ENCODE measurements around the gene TBC1D1. TPM values are rescaled to one million over a fixed set of nuclear protein-coding genes. Genes with fewer than 3 reads are reported as not detected.

TBC1D1 gene
- total and polyA plus RNA-seq, 2 experiments from 2014 or later: 100.0 to 214 TPM

DNA sequence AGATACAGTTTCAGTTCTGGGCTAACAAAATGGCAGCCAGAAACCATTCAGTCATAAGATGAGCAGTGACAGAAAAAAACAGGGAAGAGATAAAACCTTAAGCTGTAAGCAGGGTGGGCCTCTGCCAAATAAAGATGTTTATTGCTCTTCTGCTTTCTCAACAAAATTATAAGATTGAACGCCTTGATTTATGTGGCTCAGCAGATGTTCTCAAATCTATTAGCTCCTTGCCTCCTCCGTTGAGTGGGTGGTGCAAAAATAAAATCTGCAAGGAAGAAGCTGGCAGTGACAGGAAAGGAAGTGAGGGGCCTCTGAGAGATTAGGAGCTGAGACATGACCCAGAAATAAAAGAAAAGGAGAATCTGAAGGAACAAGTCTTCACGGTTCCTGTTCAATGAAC is 275.9 kb downstream of the TBC1D1 start:
- TF ChIP-seq, protein P1, sequence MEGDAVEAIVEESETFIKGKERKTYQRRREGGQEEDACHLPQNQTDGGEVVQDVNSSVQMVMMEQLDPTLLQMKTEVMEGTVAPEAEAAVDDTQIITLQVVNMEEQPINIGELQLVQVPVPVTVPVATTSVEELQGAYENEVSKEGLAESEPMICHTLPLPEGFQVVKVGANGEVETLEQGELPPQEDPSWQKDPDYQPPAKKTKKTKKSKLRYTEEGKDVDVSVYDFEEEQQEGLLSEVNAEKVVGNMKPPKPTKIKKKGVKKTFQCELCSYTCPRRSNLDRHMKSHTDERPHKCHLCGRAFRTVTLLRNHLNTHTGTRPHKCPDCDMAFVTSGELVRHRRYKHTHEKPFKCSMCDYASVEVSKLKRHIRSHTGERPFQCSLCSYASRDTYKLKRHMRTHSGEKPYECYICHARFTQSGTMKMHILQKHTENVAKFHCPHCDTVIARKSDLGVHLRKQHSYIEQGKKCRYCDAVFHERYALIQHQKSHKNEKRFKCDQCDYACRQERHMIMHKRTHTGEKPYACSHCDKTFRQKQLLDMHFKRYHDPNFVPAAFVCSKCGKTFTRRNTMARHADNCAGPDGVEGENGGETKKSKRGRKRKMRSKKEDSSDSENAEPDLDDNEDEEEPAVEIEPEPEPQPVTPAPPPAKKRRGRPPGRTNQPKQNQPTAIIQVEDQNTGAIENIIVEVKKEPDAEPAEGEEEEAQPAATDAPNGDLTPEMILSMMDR (IDR thresholded peaks at IDR 0.05; ENCODE audit: low read depth, low read length): no peak
- no peak overlapping the region for H3K27ac ChIP-seq
- no peak overlapping the region for H3K4me3 ChIP-seq
- H3K27me3 ChIP-seq: no peaks in the 10 kb centered on the region
- no peak for DNase-seq (ENCODE audit: low read depth in 1 of 2, low spot score in 1 of 2)
- no peaks in the 10 kb centered on the region for H3K4me1 ChIP-seq (ENCODE audit: low read depth)
- H3K36me3 ChIP-seq: no peaks in the 10 kb centered on the region
- no peaks in the 10 kb centered on the region for H3K9me3 ChIP-seq (ENCODE audit: low read depth)

DNA sequence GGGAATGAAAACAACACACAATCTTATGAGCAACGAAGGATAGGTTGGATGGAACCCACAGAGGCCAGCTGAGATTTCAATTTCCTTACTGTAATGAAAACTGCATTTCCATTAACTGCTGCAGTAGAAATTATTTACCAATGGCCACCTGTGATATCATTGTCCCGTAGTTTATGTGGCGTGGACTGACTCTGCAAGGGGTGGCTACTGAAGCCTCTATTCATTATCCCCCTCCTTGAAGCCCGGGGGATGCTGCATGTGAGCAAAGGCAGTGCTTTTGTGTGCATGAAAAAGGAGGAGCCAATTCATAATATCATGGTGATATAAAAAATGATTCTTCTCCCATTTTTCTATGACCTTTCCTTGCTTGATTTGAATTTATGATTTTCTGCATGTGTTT is 277.1 kb downstream of the TBC1D1 start:
- no peaks in the 10 kb centered on the region for H3K36me3 ChIP-seq
- H3K27ac ChIP-seq: no peak overlapping the region
- no peaks in the 10 kb centered on the region for H3K4me1 ChIP-seq (ENCODE audit: low read depth)
- TF ChIP-seq, protein P1 (IDR thresholded peaks at IDR 0.05; ENCODE audit: low read depth, low read length): no peak
- no peaks in the 10 kb centered on the region for H3K27me3 ChIP-seq
- no peak overlapping the region for H3K4me3 ChIP-seq
- no peaks in the 10 kb centered on the region for H3K9me3 ChIP-seq (ENCODE audit: low read depth)
- no peak for DNase-seq (ENCODE audit: low read depth in 1 of 2, low spot score in 1 of 2)

DNA sequence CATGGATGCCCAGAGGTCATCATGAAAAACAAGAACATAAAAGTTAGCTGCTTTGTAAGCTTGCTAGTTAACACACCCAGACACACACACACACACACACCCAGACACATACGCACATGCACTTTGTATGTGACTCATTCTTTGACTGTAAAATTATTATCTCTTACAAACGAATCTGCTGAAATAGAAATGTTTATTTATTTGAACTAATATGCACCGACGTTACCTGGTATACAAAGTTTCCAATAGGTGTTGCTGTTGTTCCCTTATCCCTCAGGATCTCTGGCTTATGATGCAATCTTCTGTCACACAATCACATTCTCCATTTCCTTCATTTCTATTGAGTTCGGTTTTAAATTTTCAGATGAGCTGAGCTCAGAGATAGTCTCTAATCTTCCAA is 278.6 kb downstream of the TBC1D1 start:
- no peaks in the 10 kb centered on the region for H3K9me3 ChIP-seq (ENCODE audit: low read depth)
- no peaks in the 10 kb centered on the region for H3K27me3 ChIP-seq
- H3K4me3 ChIP-seq: no peak overlapping the region
- TF ChIP-seq, protein P1 (IDR thresholded peaks at IDR 0.05; ENCODE audit: low read depth, low read length): no peak
- no peak for DNase-seq (ENCODE audit: low read depth in 1 of 2, low spot score in 1 of 2)
- no peaks in the 10 kb centered on the region for H3K4me1 ChIP-seq (ENCODE audit: low read depth)
- no peak overlapping the region for H3K27ac ChIP-seq
- H3K36me3 ChIP-seq: no peaks in the 10 kb centered on the region

DNA sequence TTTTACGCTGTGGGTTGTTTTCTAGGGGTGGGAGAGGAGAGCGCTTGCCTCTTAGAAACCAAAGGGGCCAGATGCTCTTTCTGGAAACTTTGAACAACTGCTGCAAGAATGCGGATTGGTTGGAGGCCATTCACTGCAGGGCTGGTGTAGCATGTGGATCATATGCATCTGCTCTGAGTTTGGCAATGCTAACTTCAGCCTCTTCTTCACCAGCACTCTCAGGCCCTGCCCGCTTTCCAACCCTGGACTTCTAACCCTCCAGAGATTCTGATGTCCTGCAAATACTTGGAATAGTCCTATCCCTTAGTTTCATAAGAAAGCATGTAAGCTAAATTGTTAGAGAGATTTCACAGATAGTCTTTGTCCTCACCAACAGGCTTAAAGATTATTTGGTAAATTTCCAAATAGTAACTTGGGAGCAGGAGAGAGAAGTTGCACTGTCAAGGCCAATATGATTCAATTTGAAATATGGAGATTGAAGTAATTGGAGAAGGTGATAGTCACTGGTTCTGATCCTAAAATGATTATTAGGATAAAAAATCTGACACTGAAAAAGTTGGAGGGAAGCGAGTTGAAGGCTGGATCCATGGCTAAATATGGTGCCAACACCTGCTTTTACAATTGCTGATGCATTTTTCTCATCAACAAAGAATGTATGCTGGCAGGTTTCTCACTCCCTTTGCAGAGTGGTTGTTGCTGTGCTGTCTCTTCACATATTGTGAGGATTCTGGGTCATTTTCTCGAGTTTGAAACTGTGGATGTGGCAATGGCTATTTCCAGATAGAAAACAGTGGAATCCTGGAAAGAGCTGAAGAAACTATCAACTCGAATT is 279.7 kb downstream of the TBC1D1 start:
- H3K4me3 ChIP-seq: no peak overlapping the region
- H3K27ac ChIP-seq: no peak overlapping the region
- H3K27me3 ChIP-seq: no peaks in the 10 kb centered on the region
- H3K4me1 ChIP-seq (ENCODE audit: low read depth): no peaks in the 10 kb centered on the region
- TF ChIP-seq, protein P1 (IDR thresholded peaks at IDR 0.05; ENCODE audit: low read depth, low read length): no peak
- H3K9me3 ChIP-seq (ENCODE audit: low read depth): no peaks in the 10 kb centered on the region
- no peaks in the 10 kb centered on the region for H3K36me3 ChIP-seq
- DNase-seq (ENCODE audit: low read depth in 1 of 2, low spot score in 1 of 2): no peak

DNA sequence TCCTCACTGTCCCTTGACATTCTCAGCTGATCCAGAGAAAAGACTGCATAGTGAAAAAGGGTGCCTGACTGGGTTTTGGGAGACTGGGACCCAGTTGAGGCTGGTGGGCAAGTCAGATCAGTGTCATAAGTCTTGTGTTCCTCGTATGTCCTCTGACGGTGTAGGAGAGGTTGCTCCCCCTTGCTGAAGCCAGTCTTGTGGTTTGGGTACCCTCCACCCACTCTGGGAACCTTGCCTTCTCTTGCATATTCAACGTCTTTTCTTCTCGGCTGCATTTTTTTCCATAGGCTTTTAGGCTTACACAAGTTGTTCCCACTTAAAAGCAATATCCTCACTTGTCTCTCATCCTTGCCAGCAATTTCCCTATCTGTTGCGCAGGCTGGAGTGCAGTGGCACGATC is 281.2 kb downstream of the TBC1D1 start:
- Histone ChIP-seq H3K27me3 (no peaks in the 10 kb centered on the region), H3K27ac (no peak overlapping the region), H3K4me1 (ENCODE audit: low read depth) (no peaks in the 10 kb centered on the region), H3K9me3 (ENCODE audit: low read depth) (no peaks in the 10 kb centered on the region), H3K36me3 (no peaks in the 10 kb centered on the region), H3K4me3 (no peak overlapping the region)
- no peak for DNase-seq (ENCODE audit: low read depth in 1 of 2, low spot score in 1 of 2)
- TF ChIP-seq, protein P1 (IDR thresholded peaks at IDR 0.05; ENCODE audit: low read depth, low read length): no peak

All from cardiac muscle cell (in vitro differentiated cells and primary cell).